NCI-H2107 treated with DMSO at 0.1 percent for 48 hours (cell line): ENCODE data around the gene KIN.
"Not testable (repeated sequence)": the region's sequence is repeated elsewhere in the genome, so short reads cannot be mapped to it uniquely, and the experiment has no call there.

Experiments
- DNase-seq: peaks from one replicate; lab custom pipeline; 2025; ENCODE audit not compliant: unreplicated experiment; lab: John Stamatoyannopoulos, UW

KIN gene

GRCh38 chr10:7794251-7795026 lies 6.6 kb upstream of the KIN start:
- DNase-seq: no peak

DNA sequence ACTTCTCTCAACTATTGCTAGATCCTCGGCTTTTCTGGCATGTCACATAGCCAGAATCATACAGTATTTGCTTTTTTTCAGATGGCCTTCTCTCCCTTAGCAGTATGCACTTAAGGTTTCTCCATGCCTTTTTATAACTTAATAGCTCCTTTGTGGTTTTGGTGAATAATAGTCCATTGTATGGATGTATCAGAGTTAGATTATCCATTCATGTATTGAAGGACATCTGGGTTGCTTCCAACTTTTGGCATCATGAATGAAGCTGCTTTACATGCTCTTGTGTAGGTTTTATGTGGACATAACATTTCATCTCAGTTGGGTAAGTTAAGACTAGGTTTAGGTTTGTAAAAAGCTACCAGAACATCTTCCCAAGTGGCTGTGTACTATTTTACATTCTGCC lies 4.7 kb upstream of the KIN start:
- DNase-seq: peak; percentile 18

DNA sequence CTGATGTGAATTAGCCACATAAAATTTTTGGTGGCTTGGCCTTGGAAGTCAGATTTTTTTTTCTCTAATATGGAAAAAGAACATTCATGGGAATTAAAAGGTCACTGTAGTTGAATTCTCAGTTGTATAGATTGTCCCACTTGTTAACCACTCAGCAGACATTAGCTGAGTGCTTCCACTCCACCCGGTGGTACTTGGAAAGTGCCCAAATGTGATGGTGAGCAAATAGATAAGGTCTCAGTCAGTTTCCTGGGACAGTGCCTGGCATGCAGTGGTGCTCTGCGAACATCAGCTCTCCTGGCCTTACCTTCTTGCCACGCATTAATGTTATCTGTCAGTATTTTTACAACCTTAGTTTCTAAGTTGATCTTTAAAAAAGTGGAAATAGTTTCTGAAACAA lies 1.6 kb upstream of the KIN start:
- no peak for DNase-seq

- no peak for DNase-seq
These were observed 970 bp upstream of the KIN start for GRCh38 chr10:7788639-7789286.

DNA sequence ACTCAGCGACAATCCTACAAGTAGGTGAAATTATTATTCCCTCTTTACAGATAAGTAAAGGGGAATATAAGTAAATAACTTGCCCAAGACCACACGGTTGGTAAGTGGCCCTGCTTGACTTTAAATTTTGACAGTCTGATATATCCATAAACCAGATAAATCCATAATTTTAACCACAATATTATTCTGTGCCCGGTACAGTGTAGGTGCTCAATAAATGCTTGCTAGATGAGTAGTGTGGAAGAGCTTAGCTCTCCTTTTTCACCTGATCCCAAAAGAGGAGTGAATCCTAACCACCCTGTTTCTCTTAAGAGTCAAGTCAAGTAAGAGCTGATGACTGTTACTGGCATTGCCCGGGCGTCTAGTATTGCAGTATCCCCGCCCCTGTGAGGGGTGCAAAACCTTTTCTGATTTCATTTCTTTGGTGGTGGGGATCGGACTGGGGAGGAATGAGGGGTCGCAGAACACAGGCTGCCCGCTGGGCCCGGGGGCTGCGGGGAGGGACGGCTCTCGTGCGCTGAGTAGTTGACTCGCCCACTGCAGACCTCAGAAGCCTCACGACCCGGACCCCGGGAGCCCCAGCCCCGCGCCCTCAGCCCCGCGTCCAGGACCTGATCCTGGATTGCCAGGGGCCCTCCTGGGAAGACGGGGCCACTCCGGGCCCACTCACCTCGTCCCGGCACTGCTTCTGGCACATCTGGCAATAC lies 490 bp downstream of the KIN start:
- no peak for DNase-seq

- DNase-seq: no peak
These were observed 1.4 kb downstream of the KIN start for GRCh38 chr10:7786430-7786829.

GRCh38 chr10:7782194-7782593 lies 5.6 kb downstream of the KIN start:
- not testable (repeated sequence) for DNase-seq

- DNase-seq: no peak
These were observed 11.0 kb downstream of the KIN start for GRCh38 chr10:7776777-7777176.

DNA sequence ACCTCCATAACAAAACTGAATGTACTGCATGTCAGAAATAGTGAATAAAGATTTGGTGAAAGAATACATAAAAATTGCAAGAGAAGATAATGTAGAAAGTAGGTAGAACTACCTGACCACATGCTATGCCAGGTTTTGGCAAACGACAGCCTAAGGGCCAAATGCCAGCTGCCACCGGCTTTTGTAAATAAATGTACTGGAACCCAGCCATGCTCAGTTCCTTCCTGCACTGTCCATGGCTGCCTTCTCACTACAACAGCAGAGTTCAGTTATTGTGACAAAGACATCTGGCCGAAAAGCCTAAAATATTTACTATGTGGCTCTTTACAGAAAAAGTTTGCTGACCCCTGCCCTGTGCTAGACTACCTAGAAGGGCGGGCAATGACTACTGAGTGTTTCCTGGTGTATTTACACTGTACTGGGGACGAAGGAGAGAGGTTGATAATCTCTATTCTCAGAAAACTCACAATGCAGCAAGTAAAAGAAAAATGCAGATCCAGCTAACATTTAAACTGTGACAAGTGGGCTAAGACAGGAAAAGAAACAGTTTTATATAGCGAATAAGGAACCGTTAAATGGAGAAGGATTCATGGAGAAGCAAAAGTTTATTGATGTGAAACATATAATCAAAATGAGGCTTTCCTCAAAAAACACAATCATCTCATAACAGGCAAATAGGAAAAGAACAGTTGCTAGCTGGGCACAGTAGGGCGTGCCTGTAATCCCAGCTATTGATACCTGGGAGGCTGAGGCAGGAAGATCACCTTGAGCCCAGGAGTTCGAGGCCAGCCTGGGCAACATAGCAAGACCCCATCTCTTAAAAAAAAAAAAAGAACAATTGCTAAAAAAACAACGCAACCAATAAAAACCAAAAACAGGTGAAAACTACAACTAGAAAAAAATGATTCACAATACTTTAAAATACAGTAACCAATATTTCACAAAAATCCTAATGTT lies 13.7 kb downstream of the KIN start:
- no peak for DNase-seq

GRCh38 chr10:7768417-7768816 lies 19.4 kb downstream of the KIN start:
- DNase-seq: no peak

GRCh38 chr10:7767209-7767608 lies 20.6 kb downstream of the KIN start:
- no peak for DNase-seq

GRCh38 chr10:7766241-7766640 lies 21.6 kb downstream of the KIN start:
- DNase-seq: no peak

DNA sequence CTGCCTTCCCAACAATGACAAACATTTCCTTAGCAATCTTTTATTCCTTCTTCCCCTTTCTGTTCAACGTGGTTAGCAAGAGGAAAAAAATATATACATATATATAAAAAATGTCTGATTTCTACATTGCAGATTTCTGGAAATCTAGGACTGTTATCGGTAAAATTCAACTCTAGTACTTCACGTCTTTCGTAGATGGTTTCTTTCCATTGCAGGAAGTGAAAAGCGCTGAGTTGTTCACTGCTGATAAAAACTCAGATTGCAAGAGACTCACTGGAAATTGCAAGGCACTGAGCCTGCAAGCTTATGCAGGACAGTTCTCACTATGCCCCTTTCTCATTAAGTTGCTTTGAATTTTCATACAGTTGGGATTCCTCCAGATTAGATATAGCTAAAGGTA lies 23.9 kb downstream of the KIN start:
- DNase-seq: no peak

GRCh38 chr10:7756360-7756992 lies 31.3 kb downstream of the KIN start:
- no peak for DNase-seq

GRCh38 chr10:7755103-7755502 lies 32.7 kb downstream of the KIN start:
- no peak for DNase-seq

GRCh38 chr10:7752251-7752650 lies 35.5 kb downstream of the KIN start:
- DNase-seq: no peak

GRCh38 chr10:7750222-7750621 lies 37.6 kb downstream of the KIN start:
- no peak for DNase-seq

GRCh38 chr10:7748637-7749036 lies 39.2 kb downstream of the KIN start:
- not testable (repeated sequence) for DNase-seq

- DNase-seq: no peak
These were observed 43.5 kb downstream of the KIN start for GRCh38 chr10:7744307-7744706.
